ENCODE results near the gene ZNF445. TPM values are rescaled to one million over a fixed set of nuclear protein-coding genes. Genes with fewer than 3 reads are reported as not detected.

ZNF445 gene
- total and polyA plus RNA-seq, 10 donors = 1.2 to 29.0 (median 16.9) TPM

Other genes with a start within 250 kb of the ZNF445 start
- not detected for gene TOPAZ1, start 235.8 kb downstream of the ZNF445 start, total RNA-seq
- gene TOPAZ1, start 235.8 kb downstream of the ZNF445 start, polyA plus RNA-seq = not detected
- gene TCAIM, start 138.9 kb downstream of the ZNF445 start, total RNA-seq = 10 to 100 TPM; 17.0 to 31.7 (median 28.3) TPM
- gene TCAIM, start 138.9 kb downstream of the ZNF445 start, polyA plus RNA-seq = 10 to 100 TPM in 2 of 3 donors, 1 to 10 TPM in 1; 7.2 to 11.4 (median 10.1) TPM
- gene ZKSCAN7, start 77.5 kb upstream of the ZNF445 start, total RNA-seq = 1 to 10 TPM; 3.9 to 6.0 (median 5.1) TPM
- gene ZKSCAN7, start 77.5 kb upstream of the ZNF445 start, polyA plus RNA-seq = 1 to 10 TPM; 1.8 to 2.2 (median 1.9) TPM
- gene ZNF660, start 107.3 kb upstream of the ZNF445 start, total RNA-seq = 1 to 10 TPM; 2.7 to 5.4 (median 4.3) TPM
- under 1 TPM; 0.61 to 0.80 (median 0.62) TPM for gene ZNF660, start 107.3 kb upstream of the ZNF445 start, polyA plus RNA-seq
- 10 to 100 TPM; 13.1 to 21.0 (median 17.4) TPM for gene ZNF197, start 147.4 kb upstream of the ZNF445 start, total RNA-seq
- gene ZNF197, start 147.4 kb upstream of the ZNF445 start, polyA plus RNA-seq = 1 to 10 TPM; 4.9 to 6.7 (median 6.1) TPM
- 10 to 100 TPM in 6 of 7 donors, 1 to 10 TPM in 1; 9.8 to 19.3 (median 14.2) TPM for gene ZNF35, start 171.1 kb upstream of the ZNF445 start, total RNA-seq
- gene ZNF35, start 171.1 kb upstream of the ZNF445 start, polyA plus RNA-seq = 1 to 10 TPM; 2.5 to 4.3 (median 3.5) TPM
- gene ZNF502, start 235.0 kb upstream of the ZNF445 start, total RNA-seq = 1 to 10 TPM; 3.2 to 5.9 (median 4.9) TPM
- 1 to 10 TPM; 2.8 to 3.6 (median 3.6) TPM for gene ZNF502, start 235.0 kb upstream of the ZNF445 start, polyA plus RNA-seq